IPS-20b (cell line): Measurements from ENCODE around the gene LRRFIP2.
"Not testable (repeated sequence)": the region's sequence is repeated elsewhere in the genome, so short reads cannot be mapped to it uniquely, and the experiment has no call there.

Experiments
- H3K27ac ChIP-seq: one replicate; pipeline ENCODE4 v1.5.1; 2013; ENCODE audit warnings: low read length
- H3K27me3 ChIP-seq: 2 replicates; pipeline ENCODE4 v1.6.1; 2013; ENCODE audit warnings: mild to moderate bottlenecking, low read length, inconsistent platforms; ENCODE audit not compliant: insufficient read depth
- H3K36me3 ChIP-seq: 2 replicates; pipeline ENCODE4 v1.6.1; 2013; ENCODE audit warnings: low read depth, mild to moderate bottlenecking, inconsistent platforms, low read length, moderate library complexity; ENCODE audit not compliant: insufficient read depth
- H3K4me1 ChIP-seq: 2 replicates; pipeline ENCODE4 v1.6.1; 2013; ENCODE audit warnings: mild to moderate bottlenecking, control low read depth, inconsistent platforms, low read length, moderate library complexity; ENCODE audit not compliant: insufficient read depth
- H3K4me3 ChIP-seq: 2 replicates; pipeline ENCODE4 v1.5.1; 2013; ENCODE audit warnings: mild to moderate bottlenecking, low read length, inconsistent platforms
- H3K9ac ChIP-seq: 2 replicates; pipeline ENCODE4 v1.6.1; 2013; ENCODE audit warnings: low read depth, mild to moderate bottlenecking, inconsistent platforms, low read length, moderate library complexity
- H3K9me3 ChIP-seq: 2 replicates; pipeline ENCODE4 v1.6.1; 2013; ENCODE audit warnings: mild to moderate bottlenecking, low read depth, low read length, inconsistent platforms; ENCODE audit not compliant: insufficient read depth

The LRRFIP2 gene

DNA sequence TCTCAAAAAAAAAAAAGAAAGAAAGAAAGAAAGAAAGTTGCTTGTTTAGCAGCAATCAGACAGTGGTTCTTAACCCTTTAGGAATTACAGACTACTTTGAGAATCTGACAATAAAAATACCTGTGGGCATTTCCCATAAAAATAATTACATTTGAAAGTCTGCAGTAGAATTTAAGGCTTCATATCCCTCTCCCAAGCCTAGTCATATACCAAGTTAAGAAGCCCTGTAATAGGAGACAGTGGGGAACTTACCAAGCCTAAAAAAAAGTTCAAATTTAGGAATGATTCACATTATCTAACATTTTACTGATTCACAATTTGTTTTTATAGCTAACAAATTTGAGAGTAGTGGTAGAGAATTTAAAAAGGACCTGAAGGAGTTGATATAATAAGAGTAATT, 47.5 kb downstream of the LRRFIP2 start:
- no peak overlapping the region for H3K4me3 ChIP-seq
- no peak overlapping the region for H3K9ac ChIP-seq
- H3K27ac ChIP-seq, result no peak overlapping the region
- H3K36me3 ChIP-seq, result no peaks in the 10 kb centered on the region
- no peaks in the 10 kb centered on the region for H3K9me3 ChIP-seq
- no peaks in the 10 kb centered on the region for H3K27me3 ChIP-seq
- peaks cover 11% of the 10 kb centered on the region for H3K4me1 ChIP-seq

DNA sequence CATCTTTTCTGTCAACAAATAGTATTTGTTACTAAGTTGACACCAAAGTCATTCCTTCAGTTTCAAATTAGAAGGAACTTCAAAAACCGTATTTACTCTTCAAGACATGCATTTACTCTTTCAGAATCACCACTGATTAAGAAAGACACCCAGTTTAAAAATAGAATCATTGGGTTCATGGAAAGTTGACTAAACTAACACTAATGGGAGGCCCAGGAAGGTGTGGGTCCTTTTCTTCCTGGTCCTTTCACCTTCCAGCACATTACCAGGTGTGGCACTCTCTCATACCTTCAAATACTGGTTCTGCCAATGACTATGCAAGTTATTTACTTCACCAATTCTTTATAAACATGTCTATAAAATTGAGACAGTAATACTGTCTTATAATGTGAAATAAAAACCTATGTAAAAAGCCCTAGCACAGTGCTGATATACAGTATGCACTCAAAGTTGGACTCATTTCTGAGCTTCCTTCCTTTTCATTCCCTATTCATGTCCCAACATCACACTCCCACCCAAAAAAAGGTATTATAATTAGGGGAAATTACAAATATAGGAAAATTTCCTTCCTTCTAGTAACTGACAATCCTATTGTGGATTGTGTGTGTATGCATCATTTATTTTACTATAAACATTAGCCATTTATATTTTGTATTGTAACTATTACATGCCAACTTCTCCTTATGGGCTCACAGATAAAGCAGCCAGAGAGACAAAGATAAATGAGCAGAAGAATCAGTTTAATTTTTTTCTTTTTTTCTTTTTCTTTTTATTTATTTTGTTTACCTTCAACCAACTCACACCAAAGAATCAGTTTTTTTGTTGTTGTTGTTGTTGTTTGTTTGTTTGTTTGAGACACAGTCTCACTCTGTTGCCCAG, 48.9 kb downstream of the LRRFIP2 start:
- Histone ChIP-seq H3K9ac (no peak overlapping the region), H3K27ac (no peak overlapping the region), H3K36me3 (no peaks in the 10 kb centered on the region), H3K4me3 (no peak overlapping the region), H3K9me3 (no peaks in the 10 kb centered on the region), H3K27me3 (no peaks in the 10 kb centered on the region), H3K4me1 (no peaks in the 10 kb centered on the region; the same call in 1 of the 2 replicates)

DNA sequence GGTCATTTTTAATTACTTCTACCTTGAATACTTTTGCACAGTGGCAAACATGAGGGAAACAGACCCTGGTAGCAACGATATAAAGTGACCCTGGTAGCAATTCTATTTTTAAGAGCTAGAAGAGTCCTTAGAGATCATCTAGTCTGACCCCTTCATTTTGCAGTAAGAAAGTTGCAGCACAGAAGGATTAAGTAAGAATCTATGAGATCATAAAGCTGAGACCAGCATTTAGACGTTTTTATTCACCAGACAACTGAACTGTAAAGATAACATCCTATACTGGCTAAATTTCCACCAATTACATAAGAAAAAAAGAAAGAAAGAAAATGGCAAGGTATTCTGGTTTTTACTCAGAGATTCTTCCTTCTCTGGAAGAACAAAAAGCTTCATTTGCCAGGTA, 49.9 kb downstream of the LRRFIP2 start:
- Histone ChIP-seq H3K9ac (no peak overlapping the region), H3K27me3 (no peaks in the 10 kb centered on the region), H3K36me3 (no peaks in the 10 kb centered on the region), H3K9me3 (no peaks in the 10 kb centered on the region), H3K4me1 (no peaks in the 10 kb centered on the region), H3K4me3 (no peak overlapping the region), H3K27ac (no peak overlapping the region)

DNA sequence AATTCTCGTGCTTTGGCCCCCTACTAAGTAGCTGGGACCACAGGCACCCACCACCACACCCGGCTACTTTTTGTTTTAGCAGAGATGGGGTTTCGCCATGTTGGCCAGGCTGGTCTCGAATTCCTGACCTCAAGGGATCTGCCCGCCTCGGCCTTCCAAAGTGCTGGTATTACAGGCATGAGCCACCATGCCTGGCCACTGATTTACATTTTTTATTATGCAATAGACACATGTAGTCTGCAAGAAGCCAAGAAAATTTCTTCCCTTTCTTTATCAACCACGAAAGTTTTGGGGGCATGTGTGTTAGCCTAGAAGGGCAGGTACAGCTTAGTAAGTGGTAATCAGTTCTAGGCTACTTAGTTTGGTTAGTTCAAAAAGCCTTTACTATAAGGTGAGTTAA, 51.1 kb downstream of the LRRFIP2 start:
- H3K9ac ChIP-seq, result no peak overlapping the region
- no peaks in the 10 kb centered on the region for H3K4me1 ChIP-seq
- H3K27me3 ChIP-seq, result no peaks in the 10 kb centered on the region
- H3K4me3 ChIP-seq, result no peak overlapping the region
- no peaks in the 10 kb centered on the region for H3K9me3 ChIP-seq
- H3K27ac ChIP-seq, result no peak overlapping the region
- no peaks in the 10 kb centered on the region for H3K36me3 ChIP-seq

DNA sequence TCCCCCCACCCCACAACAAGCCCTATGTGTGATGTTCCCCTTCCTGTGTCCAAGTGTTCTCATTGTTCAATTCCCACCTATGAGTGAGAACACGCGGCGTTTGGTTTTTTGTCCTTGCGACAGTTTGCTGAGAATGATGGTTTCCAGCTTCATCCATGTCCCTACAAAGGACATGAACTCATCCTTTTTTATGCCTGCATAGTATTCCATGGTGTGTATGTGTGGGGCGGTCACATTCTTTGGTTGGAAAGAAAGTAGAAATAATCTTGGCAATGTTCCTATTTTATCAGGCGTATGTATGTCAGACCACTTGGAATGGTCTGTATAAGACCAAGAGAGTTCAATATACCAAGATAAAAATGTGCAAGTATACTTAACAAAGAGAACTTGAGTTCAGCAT, 52.3 kb downstream of the LRRFIP2 start:
- not testable (repeated sequence) for H3K27ac ChIP-seq, H3K9me3 ChIP-seq, H3K9ac ChIP-seq, H3K4me3 ChIP-seq, H3K4me1 ChIP-seq, H3K36me3 ChIP-seq, H3K27me3 ChIP-seq

DNA sequence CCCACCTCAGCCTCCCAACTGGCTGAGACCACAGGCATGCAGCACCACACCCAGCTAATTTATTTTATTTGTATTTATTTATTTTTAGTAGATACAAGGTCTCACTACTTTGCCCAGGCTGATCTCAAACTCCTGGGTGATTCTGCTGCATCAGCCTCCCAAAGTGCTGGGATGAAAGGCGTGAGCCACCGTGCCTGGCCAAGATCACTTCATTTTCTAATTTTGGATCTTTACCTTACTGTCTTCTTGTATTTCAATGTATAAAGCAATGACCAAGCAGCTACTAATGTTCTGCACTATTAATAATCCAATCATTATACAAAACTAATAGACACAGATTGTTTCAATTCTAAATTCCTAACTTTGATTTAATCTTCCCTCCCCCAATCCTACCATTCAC, 56.2 kb downstream of the LRRFIP2 start:
- Histone ChIP-seq H3K27ac (no peak overlapping the region), H3K27me3 (no peaks in the 10 kb centered on the region), H3K36me3 (no peaks in the 10 kb centered on the region), H3K9ac (no peak overlapping the region), H3K4me1 (no peaks in the 10 kb centered on the region), H3K9me3 (no peaks in the 10 kb centered on the region), H3K4me3 (no peak overlapping the region)

DNA sequence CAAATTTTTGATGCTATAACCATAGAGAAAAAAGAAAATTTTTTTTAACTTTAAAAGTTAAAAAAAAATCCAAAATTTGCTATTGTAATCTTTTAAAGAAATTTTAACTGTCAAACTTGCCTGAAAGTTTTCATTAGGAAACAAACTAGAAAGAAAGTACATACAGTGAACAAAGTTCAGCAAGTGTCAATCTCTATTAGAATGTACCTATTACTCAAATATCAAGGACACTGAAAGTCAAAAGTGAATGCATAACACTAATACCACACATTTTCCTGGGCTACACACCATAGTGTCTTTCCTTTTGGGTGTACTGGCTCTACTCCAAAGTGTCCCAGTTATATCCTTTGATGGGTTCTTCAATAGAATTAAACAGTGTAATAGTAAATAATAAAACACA, 56.8 kb downstream of the LRRFIP2 start:
- H3K27ac ChIP-seq, result no peak overlapping the region

DNA sequence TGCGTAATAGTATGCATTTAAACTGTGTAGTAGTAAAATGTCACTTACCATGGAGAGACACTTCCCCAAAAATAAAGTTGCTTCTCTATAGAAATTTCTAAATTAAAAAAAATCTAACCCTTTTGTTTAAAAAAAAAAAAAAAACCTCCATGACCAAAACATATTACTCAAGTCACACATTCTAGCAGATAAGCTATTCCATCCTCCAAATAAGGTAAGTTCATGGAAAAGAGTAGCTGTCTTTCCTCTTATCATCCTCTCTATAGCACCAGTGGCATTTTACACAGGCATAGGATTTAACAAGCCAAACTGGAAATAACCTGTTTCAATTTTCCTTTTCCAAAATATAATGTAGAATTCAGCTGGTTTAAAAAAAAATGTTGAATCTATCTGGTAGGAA, 57.4 kb downstream of the LRRFIP2 start:
- Histone ChIP-seq H3K27ac (no peak overlapping the region), H3K9ac (no peak overlapping the region), H3K4me1 (no peaks in the 10 kb centered on the region), H3K4me3 (no peak overlapping the region), H3K36me3 (no peaks in the 10 kb centered on the region), H3K9me3 (no peaks in the 10 kb centered on the region), H3K27me3 (no peaks in the 10 kb centered on the region)

More for the DNA sequence above, 56.8 kb downstream of the LRRFIP2 start:
- H3K4me3 ChIP-seq, result no peak overlapping the region
- H3K27me3 ChIP-seq, result no peaks in the 10 kb centered on the region
- H3K9me3 ChIP-seq, result no peaks in the 10 kb centered on the region
- H3K9ac ChIP-seq, result no peak overlapping the region
- no peaks in the 10 kb centered on the region for H3K36me3 ChIP-seq
- H3K4me1 ChIP-seq, result no peaks in the 10 kb centered on the region

DNA sequence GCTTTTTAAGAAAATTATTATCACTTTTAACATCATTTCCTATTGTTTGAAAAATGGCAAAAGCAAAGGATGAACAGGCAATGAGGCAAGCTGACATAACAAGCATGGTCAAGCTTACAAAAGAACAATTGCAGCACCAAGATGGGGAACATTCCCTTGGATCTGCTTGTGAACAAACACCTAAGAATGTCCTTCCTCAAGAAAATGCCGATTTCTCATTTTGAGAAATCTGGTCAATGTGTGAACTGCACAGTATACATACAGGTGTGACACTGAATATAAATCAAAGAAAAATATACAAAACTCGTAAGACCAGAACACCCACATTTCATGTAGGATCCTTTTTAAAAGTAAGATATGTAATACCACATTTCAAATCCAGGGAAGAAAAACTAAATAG, 58.9 kb downstream of the LRRFIP2 start:
- H3K9me3 ChIP-seq, result no peaks in the 10 kb centered on the region

DNA sequence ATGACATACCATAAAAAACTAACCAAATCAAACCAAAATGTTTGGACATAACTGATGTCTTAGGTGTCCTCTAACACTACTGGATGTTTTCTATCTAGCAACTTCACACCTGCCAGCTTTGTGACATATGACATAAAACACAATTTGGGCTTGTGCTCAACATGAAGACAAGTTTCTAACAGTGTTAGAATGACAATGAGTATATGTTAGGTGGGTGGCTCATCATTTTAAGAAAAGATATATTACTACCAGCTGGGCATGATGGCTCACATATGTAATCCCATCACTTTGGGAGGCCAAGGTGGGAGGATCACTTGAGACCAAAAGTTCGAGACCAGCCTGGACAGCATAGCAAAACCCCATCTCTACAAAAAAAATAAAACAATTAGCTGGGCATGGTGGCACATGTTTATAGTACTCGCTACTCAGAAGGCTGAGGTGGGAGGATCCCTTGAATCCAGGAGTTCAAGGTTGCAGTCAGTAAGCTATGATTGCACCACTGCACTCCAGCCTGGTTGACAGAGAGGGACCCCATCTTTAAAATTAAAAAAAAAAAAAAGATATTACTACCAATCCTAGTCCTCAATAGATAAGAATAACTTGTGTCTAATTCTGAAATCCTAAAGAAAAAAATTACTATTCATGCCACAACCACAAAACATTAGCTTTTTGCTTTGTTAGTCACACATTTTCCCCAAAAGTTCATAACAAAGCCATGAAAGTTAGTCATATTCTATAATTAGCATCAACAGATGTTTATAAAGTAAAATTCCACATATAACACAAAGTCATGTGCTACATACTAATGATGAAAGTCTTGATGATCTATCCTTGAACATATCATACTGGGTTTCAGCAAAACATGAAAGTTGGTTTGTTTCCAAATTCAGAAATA, 59.9 kb downstream of the LRRFIP2 start:
- no peak overlapping the region for H3K27ac ChIP-seq
- no peak overlapping the region for H3K9ac ChIP-seq

More for the DNA sequence above, 58.9 kb downstream of the LRRFIP2 start:
- Histone ChIP-seq H3K9ac (no peak overlapping the region), H3K36me3 (no peaks in the 10 kb centered on the region), H3K4me1 (no peaks in the 10 kb centered on the region), H3K4me3 (no peak overlapping the region), H3K27ac (no peak overlapping the region), H3K27me3 (no peaks in the 10 kb centered on the region)

DNA sequence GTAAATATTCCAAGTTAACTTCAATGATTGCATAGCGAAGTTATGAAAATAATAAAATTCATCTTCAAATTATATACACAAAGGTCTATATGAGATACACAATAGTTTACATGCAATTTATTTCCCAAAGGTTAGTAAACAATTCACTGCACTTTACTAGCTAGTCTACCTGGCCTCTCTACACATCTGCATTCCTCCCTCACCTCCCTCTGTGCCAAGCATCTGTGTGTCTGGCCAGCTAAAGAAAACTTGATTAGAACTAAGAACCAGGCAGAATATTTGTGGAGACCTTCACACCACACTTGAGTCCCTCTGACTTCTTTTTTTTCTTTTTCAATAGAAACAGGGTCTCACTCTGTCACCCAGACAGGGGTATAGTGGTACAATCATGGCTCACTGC, 61.4 kb downstream of the LRRFIP2 start:
- Histone ChIP-seq H3K4me3 (no peak overlapping the region), H3K9ac (no peak overlapping the region), H3K27me3 (no peaks in the 10 kb centered on the region), H3K36me3 (no peaks in the 10 kb centered on the region), H3K27ac (no peak overlapping the region), H3K4me1 (no peaks in the 10 kb centered on the region), H3K9me3 (no peaks in the 10 kb centered on the region)

More for the DNA sequence above, 59.9 kb downstream of the LRRFIP2 start:
- Histone ChIP-seq H3K27me3 (no peaks in the 10 kb centered on the region), H3K36me3 (no peaks in the 10 kb centered on the region), H3K4me1 (no peaks in the 10 kb centered on the region), H3K9me3 (no peaks in the 10 kb centered on the region), H3K4me3 (no peak overlapping the region)

DNA sequence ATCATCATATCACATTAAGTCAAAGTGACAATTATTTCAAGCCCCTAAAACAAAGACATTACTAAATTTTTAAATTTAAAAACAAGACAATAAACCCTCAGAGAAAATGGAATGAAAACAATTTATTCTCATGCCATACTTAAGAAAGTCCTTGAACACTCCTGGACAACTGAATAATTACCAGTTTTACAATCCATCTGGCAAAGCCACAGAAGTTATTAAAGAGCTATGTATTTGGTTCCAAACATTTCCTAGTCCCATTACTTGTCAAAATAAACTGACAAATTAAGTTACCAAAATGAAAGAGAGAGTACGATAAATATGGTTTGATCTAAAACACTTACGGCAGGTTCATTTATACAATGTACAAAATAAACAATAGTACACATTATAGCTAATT, 63.2 kb downstream of the LRRFIP2 start:
- no peaks in the 10 kb centered on the region for H3K4me1 ChIP-seq
- no peaks in the 10 kb centered on the region for H3K27me3 ChIP-seq

More for the DNA sequence above, 63.2 kb downstream of the LRRFIP2 start:
- no peaks in the 10 kb centered on the region for H3K36me3 ChIP-seq
- H3K9ac ChIP-seq, result no peak overlapping the region
- H3K9me3 ChIP-seq, result no peaks in the 10 kb centered on the region
- H3K27ac ChIP-seq, result no peak overlapping the region
- no peak overlapping the region for H3K4me3 ChIP-seq
